Stimulated activated CD8-positive, alpha-beta memory T cell treated with anti-CD3 and anti-CD28 coated beads, Interleukin-15, amount 100 ng/mL, for 48 hours (primary cell): ENCODE results near the gene SH3D19.
"Not testable (repeated sequence)": the region's sequence is repeated elsewhere in the genome, so short reads cannot be mapped to it uniquely, and the experiment has no call there.

Source experiments
- DNase-seq, 2 donors: peaks; one replicate each; pipeline ENCODE4 v3.0.0-alpha.2; 2020; ENCODE audit warnings: low read depth in 2 of 2

The SH3D19 gene

DNA sequence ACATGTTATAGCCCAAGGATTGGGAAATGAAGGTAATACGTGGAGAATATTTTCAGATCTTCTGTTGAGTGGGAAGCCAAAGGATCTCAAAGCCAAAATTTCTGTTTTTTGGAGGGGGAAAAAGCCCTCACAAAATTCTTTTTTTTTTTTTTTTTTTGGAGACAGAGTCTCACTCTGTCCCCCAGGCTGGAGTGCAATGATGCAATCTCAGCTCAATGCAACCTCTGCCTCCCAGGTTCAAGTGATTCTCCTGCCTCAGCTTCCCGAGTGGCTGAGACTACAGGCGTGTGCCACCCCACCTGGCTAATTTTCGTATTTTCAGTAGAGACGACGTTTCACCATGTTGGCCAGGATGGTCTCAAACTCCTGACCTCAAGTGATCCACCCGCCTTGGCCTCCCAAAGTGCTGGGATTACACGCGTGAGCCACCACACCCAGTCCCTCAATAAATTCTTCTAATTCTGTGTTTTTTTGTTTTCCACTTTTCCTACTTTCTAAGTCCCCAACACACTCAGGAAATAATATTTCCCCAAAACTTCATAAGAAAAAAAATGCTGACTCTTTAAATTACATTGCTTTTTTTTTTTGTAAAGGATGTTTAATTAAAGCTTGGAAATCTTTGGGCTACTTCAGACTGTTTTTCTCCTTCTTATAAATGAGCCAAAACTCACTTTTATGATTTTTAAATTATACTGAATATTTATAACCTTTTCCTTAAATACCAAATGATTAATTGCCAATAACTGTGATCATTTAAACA, 174.4 kb downstream of the SH3D19 start:
- no peak for DNase-seq

DNA sequence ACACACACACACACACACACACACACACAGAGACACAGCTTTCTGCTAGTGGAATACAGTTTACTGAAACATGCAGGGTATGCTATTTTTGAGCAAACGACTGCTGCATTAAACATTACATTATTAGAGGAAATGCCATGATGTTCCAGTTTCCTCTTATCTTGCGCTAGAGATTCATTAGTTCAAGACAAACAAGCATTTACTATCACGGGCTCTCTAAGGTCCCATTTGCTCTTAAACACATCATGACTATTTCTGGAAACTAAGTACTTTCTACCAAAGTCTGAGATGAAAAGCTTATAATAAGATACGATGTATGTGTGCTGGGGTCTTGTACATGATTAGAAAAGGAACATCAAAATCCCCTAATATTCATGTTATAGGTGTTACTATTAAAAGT, 177.1 kb downstream of the SH3D19 start:
- no peak for DNase-seq

DNA sequence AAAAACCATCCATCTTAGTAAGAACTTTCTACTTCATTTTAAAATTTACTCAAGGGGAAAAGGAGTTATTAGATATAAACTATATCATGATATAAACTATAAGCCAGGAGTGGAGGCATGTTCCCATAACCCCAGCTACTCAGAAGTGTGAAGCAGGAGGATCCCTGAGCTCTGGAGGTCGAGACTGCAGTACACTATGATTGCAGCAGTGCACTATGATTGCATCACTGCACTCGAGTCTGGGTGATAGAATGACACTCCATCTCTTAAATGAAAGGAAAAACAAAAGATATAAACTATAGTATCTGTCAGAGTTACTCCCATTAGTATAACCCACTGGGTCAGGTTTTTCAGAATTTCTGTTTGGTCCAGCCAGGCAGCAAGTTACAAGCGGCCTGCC, 178.4 kb downstream of the SH3D19 start:
- DNase-seq: no peak

DNA sequence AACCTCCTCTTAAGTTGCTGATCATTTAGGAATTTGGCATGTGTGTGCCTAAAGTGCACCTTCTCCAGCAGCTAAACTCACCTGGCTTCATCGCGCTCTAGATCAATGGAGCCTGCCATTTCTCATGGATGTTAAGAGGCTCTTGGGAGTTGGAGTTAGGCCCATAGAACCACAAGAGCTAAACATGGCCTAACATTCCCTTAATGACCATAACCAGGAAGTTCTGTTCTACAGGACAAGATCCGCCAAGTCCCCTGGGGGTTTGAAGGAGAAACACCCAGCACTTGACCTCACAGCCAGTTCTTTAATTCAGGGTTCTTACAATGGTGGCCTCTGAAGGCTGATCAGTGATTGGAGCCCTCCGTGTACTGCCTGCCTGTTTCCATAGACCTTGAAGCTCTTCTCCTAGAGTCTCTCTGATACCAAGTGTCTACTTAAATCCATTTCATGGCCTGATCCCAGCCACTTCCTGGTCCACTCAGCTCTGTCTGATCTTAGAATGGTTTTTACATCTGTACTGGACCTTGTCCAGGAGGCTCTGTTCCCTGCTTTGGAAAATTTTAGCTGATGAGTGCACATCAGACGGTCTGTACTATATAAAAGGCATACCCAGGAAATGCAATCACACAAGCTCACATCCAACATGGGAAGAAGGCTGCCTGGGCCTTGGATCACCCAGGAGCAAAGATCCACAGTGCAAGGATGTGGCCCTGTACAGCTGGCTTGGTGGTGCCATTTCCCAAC, 180.9 kb downstream of the SH3D19 start:
- DNase-seq: no peak

DNA sequence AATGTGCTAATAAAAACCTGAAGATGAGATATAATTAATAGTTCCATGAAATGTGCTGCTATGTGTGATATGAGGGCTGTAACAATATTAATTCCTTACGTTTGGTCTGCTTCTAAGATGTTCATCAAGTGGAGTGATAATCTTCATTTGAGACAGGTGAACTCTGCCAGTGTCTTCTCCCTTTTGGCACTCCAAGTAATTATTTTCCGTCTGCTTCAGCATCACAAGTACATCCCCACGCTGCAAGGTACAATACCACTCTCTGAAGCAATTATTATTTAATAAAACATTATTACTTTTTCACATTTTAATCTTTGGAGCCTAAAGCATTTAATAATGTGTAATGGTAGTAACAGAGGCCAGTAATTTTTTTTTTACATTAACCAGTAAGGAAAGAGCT, 181.6 kb downstream of the SH3D19 start:
- DNase-seq: no peak

DNA sequence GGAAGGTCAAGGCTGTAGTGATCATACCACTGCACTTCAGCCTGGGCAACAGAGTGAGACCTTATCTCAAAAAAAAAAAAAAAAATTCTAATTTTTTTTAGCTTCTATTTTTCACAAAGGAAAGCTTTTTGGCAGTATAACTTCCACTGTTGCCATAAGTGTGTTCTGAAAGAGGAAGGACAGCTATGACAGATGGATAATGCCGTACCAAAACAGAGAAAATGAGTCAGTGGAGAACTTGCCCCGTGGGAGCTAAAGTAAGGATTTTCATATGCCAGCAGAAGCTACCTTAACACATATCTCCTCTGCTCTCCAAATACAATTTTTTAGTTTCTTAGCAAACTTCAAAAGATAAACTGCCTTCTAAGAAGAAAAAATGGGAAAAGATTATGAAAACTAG, 182.2 kb downstream of the SH3D19 start:
- no peak for DNase-seq

DNA sequence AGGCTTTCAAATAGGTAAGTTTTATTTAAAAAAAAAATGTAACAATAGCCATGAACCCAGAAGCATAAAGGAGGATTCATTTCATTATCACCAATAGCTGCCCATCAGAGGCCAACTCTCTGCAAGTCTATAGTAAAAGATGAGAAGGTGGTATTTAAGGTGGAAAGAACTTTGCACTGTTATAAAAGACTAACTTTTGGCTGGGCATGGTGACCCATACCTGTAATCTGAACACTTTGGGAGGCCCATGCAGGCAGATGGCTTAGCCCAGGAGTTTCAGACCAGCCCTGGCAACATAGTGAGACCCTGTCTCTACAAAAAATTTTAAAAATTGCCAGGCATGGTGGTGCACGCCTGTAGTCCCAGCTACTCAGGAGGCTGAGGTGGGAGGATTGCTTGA, 182.6 kb downstream of the SH3D19 start:
- DNase-seq: no peak

DNA sequence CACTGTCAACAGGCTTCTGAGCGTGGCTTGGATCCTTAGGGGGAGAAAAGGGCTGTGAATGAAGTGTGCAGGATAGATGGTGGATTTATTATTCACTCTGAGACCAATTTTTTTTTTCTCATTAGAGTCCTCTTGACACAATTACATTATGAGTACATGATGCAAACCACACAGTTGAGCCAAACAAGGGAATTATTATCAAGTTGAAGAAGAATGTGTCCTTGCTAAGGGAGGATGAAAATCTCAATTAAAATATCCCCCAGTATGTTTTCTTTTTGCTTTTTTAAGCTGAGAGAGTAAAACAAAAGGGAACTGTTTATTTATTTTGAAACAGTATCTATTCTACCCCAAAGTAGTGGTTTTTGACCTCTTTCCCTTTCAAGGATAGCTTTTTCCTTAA, 185.6 kb downstream of the SH3D19 start:
- no peak for DNase-seq

DNA sequence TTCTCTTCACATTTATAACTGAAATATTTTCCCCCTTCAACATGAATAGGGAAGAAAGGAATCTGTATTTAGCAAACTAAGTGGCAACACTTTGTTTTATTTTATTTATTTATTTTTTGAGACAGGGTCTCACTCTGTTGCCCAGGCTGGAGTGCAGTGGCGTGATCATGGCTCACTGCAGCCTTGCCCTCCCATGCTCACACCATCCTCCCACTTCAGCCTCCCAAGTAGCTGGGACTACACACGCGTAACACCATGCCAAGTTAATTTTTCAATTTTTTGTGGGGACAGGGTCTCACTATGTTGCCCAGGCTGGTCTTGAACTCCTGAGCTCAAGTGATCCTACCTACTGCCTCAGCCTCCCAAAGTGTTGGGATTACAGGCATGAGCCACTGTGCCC, 189.4 kb downstream of the SH3D19 start:
- not testable (repeated sequence) for DNase-seq

DNA sequence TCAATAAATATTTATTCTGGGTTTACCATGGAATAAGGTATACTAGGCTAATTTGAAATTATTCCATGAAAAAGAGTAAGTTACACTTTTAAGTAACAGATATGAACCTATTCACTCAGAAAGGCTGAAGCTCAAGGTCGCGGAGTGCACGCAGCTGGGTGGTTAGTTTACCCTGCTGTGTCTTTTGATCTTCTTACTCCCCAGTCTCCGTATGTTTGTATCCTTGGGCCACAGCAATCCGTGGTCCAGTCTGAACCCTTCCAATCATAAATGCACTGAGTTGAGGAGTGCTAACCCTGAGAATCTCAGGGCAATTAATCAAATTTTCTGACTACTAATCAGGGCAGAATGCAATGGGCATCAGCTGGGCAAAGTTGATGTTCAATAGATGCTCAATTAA, 192.1 kb downstream of the SH3D19 start:
- DNase-seq: no peak

DNA sequence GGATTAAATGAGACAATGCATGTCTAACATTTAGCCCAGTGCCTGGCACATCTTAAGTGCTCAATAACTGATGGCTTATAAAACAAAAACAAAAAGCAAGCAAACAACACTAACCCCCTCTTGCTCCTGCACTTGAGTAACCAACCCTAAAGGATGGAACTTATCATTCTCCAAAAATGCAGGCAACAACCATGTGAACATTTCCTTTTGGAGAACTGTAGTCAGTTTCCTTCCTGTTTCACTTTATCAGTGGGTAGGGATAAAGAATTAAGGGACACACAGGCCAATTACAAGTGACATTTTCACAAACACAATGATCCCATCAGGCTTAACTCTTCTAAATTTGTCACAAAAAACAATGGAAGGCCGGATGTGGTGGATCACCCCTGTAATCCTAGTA, 195.6 kb downstream of the SH3D19 start:
- DNase-seq: no peak

DNA sequence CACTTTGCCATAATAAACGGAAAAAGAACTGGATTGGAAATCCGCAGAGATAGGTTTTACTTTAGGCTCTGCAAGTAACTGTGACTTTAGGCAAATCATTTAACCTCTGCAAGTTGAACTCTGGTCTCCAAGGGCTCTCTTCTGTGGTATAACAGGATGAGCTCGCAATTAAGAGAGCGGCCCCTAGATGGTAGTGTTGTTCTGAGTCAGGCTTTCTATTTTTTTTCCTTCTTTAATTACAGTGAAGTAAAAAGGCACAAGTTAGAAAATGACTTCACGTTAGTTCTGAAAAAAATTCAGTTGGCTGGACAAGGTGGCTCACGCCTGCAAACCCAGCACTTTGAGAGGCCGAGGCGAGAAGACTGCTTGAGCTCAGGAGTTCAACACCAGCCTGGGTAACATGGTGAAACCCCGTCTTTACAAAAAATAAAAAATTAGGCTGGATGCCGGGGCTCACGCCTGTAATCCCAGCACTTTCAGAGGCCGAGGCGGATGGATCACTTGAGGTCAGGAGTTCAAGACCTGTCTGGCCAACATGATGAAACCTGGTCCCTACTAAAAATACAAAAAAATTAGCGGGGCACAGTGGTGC, 207.9 kb downstream of the SH3D19 start:
- DNase-seq: no peak

DNA sequence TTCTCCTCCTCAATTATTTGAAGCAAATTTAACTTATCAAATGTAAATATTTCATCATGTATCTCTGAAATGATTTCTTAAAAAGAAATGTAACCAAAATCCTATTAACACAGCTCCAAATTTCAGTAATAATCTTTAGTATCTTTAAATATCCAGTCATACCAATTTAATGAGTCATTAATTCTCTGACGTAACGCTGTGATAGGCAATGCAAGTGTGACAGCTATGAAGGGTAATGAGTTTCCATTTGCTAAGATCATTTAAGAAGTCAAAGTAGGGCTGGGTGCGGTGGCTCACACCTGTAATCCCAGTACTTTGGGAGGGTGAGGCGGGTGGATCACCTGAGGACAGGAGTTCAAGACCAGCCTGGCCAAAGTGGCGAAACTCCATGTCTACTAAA, 210.4 kb downstream of the SH3D19 start:
- DNase-seq: no peak

DNA sequence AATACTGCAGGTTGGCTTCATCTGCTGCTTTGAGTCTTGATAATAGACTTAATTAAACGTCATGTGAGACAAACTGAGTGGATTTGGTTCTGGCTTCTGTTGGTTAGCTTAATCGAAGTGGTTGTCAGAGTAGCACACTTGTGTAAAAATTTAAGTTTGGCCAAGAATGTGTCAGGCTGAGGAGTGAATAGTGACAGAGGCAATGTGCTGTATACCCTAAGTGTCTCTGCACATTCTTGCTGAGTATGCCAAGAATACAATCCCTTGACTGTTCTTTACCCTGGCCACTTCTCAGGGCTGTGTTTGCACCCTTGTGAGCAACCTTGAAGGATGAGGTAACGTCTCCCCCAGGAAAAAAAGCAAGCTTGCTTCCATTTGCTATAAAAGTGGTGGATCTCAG, 211.1 kb downstream of the SH3D19 start:
- DNase-seq: no peak

DNA sequence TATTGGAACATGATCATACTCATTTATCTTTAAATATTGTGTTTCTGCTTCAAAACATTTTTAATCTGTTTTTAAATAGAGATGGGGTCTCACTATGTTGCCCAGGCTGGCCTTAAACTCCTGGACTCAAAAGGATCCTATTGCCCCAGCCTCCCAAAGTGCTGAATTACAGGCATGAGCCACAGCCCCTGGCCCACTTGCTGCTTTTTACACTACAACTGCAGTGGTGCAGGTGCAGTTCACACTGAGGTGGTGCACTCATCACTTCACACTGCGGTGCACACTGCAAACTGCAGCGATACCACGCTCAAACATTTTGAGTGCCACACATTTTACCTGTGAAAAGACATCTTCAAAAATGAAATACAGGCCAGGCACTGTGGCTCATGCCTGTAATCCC, 215.2 kb downstream of the SH3D19 start:
- no peak for DNase-seq

DNA sequence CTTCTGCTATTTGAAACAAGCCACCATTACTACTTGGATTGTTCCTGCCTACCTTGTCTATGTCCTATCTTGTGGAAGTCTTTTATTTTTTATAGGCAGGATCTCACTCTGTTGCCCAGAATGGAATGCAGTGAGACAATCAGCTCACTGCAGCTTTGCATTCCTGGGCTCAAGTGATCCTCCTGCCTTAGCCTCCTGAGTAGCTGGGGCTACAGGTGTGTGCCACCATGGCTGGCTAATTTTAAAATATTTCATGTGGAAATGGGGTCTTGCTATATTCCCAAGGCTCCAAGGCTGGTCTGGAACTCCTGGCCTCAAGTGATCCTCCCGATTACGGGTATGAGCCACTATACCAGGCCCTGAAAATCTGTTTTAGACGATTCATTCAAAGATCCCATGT, 218.3 kb downstream of the SH3D19 start:
- no peak for DNase-seq

DNA sequence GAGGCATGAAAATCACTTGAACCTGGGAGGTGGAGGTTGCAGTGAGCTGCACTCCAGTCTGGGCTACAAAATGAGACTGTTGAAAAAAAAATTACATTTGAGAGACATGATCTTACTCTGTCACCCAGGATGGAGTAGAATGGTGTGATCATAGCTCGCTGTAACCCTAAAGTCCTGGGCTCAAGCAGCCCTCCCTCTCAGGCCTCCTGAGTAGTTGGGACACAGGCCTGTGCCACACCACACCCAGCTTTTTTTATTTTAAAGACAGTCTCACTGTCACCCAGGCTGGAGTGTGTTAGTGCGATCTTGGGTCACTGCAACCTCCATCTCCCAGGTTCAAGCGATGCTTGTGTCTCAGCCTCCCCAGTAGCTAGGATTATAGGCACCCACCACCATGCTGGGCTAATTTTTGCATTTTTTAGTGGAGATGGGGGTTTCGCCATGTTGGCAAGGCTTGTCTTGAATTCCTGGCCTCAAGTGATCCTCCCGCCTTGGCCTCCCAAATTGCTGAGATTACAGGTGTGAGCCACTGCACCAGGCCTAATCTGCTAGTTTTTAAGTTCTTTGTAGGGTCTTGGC, 219.9 kb downstream of the SH3D19 start:
- no peak for DNase-seq

DNA sequence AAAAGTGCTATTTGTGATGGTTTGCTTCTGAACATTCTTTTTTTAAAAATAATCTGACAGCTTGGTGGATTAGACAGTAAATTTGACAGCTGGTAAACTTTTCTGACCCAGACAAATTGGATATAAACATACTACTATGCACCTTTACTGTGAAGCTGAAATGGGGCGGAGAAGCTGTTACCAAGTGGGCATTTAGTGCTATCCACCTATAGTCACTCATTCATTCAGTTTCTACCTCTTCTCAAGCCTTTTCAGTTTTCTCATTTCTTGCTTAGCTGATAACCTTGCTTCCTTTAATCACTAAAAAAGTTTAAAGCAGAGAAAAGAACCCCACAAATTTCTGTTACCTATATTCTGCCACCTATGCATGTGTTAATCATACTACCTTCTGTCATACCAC, 220.8 kb downstream of the SH3D19 start:
- DNase-seq: no peak

DNA sequence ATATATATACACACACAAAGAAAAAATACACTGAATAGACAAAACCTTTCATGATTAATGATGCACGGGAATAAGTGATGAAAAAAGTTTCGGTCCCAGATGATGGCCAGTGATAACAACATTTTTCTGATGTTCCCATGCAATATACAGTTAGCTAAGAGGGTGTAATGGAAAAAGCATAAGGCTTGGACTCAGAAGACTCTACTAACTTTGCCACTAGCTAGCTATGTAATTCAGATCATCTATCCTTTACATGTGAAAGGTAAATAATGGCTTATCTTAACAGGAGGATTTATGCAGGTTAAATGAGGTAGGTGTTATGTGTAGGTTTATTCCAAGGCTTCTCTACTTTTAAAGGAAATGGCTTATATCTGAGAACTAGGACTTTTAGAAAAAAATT, 221.6 kb downstream of the SH3D19 start:
- DNase-seq: no peak

DNA sequence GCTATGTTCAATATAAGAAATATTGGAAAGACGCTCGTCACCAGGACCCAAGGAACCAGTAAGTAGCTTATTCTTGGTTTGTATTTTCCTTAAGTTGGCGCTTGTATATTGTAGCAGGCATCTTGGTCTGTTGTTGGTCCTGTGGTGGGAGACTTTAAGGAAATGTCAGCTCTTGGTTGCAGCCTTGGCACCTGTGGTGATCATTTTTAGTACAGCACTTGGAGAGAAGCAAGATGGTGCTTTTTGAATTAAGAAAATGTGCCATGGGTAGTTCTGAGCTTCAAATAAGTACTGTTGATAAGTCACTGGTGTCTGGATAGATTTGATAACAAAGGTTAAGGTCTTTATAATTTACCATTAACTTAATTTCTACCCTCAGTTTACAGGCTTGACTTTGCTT, 224.9 kb downstream of the SH3D19 start:
- no peak for DNase-seq

DNA sequence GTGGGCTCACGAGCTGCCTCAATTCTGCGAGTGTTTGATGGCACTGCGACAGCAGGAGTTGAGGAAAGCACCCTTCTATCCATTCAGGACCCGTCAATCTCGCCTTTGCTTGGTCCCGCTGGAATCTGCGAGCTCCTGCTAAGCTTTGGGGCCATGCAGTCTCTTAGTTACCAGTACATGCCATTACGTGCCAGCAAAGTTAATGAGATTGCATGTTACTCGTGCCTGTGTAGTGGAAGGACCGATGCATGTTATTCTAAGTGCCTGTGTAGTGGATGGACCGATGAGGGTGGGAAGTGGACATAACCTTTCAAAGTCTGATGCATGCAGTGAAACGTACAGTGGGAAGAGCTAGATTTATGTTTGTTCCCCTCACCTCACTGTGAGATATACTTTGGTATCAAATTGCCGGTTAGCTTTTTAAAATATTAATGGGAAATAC, 225.4 kb downstream of the SH3D19 start:
- no peak for DNase-seq

DNA sequence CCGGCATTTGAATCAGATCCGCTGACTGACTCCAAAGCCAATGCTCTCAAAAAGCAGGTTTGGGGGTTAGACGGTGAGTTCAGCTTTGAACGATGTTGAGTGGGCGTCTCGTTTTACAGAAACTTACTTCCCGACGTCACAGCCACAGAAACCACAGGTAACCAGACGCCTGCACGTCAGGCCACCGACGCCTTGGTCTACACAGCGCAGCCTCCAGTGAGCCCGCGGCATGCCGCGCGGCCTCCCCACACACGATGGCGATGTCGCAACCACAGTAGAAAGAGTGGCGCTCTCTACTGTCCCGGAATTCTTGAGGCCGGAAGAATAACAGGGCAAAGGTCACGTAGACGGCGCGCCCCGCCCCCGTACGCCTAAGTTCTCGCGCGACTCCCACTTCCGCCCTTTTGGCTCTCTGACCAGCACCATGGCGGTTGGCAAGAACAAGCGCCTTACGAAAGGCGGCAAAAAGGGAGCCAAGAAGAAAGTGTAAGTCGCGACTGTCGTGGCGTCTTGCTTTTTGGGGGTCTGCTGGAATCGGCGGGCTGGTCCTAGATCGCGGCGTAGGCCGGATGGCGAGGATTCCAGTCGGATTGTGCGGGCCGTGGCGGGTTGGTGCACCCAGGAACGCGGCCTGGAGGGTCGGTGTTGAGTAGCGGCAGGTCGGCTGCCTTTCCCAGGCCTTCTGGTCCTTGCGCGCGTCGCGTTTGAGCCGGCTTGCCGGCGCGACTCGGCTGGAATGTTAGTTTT, 226.0 kb downstream of the SH3D19 start, which contains the start of gene RPS3A:
Gene RPS3A (plus strand): TSS at position 400 of the 747 bp plus-strand sequence. CDS start 25 bp downstream, at position 425.
- peak; percentile 94 to 96 for DNase-seq
